GM18951 (cell line): ENCODE results near the gene PRLH.

Source experiments
- POLR2A ChIP-seq: IDR thresholded peaks from 4 replicates; pipeline ENCODE4 v1.6.1; 2011; ENCODE audit warnings: mild to moderate bottlenecking; ENCODE audit not compliant: insufficient read length, insufficient read depth; ENCODE audit errors: extremely low read depth
- in situ Hi-C: fragments of 300-500 bp; cut with MboI; formaldehyde crosslinking; loops from one replicate; pipeline ENCODE4 v1.12.0; 2022; ENCODE audit warnings: low sequenced_read_pairs, mixed read lengths, inconsistent platforms; ENCODE audit not compliant: unreplicated experiment

PRLH gene

DNA sequence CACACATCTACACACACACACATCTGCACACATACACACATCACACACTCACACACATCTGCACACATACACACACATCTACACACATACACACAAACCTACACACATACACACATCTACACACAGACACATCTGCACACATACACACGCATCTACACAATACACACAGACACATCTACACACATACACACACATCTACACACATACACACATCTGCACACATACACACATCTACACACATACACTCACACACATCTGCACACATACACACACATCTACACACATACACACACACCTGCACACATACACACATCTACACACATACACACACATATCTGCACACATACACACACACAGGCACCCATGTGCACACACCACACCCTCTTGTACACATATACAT is 400 bp upstream of the PRLH start:
- TF ChIP-seq POLR2A: no peak
- in situ Hi-C loops: no loop called here

DNA sequence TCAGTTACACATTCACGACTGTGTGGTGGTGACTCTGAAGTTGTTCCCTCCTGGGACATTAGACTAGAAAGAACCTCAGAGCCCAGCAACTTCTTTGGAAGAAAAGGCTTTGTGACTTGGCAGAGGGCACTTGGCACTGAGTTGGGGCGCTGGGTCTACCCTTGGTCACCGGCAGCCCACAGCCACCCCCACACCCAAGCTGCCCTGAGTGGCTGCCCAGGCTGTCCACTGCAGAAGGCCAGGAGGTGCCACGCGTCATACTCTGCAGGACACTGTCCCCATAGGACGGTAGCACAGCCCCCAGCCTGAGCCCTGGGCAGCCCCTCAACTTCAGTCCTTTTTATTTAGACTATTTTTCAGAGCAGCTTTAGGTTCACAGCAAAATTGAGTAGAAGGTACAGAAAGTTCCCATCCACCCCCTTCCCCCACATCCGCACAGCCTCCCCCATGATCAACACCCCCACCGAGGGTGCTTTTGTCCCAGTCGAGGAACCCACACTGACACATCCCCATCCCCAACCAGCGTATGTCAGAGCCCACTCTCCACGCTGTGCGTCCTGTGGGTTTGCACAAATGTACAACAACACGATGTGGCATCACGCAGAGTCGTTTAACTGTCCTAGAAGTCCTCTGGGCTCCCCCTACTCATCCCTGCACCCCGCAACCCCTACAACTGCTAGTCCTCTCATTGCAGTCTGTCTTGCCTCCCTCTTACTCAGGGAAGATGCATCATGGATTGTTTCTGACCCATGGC is 1.1 kb downstream of the PRLH start:
- in situ Hi-C loops: no loop called here

DNA sequence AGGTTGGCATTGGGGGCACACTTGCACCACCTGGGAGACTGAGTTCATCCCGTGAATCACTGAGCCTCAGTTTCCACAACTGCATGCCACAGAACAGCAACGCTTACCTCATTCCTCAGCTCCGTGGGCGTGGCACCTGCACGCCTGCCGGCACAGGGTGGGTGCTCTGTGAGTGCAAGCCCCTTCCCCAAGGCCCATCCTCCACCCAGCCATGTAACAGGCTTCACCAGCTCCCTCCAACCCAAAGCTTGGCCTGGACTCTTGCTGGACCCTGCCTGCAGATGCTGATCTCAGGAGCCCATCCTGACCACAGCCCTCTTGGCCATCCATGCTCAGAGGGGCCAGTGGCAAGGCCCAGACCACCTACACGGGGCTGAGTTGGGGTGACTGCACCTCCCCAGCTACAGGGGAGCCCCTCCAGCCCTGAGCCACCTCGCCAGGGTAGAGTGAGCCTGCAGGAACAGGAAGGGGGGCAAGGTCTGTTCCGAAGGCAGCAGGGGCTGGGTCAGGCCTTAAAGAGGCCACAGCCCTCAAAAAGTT is 1.8 kb downstream of the PRLH start:
- in situ Hi-C loops: no loop called here
- TF ChIP-seq POLR2A: no peak

More for the DNA sequence above, 1.1 kb downstream of the PRLH start:
- TF ChIP-seq POLR2A: no peak

DNA sequence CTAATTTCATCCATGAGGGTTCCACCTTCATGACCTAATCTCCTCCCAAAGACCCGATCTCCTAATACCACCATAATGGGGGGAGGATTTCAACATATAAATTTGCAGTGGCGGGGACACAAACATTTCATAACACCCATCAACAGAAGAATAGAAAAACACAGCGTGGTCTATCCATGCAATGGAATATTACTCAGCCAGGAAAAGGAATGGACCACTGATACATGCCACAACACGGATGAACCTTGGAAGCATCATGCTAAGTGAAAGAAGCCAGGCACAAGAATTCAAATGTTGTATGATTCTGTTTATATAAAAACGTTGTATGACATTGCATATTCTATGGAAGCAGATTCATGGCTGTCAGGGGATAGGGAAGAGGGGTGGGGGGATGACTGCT is 2.7 kb downstream of the PRLH start:
- TF ChIP-seq POLR2A: no peak
- in situ Hi-C loops: no loop called here

GRCh38 chr2:237569896-237570295 is 3.5 kb downstream of the PRLH start:
- in situ Hi-C loops: loop anchor here (5.0 kb wide), 1 partner anchor 58 kb away; no protein-coding TSS in a partner anchor
- no peak for TF ChIP-seq POLR2A

- TF ChIP-seq POLR2A: no peak
- in situ Hi-C loops: loop anchor here (5.0 kb wide), 1 partner anchor 59 kb away; no protein-coding TSS in a partner anchor
Observed at GRCh38 chr2:237570776-237571335, 4.5 kb downstream of the PRLH start.

DNA sequence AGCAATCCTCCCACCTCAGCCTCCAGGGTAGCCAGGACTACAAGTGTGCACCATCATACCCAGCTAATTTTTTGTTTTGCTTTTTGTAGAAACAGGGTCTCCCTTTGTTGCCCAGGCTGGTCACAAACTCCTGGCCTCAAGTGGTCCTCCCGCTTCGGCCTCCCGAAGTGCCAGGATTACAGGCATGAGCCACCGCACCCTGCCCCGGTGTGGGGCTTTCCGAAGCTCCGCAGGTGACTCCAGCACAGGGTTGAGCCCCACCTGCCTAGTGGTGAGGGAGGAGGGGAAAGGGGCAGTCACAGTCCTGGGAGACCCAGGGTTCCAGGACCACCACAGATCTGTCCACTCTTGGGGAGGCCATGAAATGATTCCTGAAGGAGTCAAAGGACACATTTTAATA is 5.2 kb downstream of the PRLH start:
- in situ Hi-C loops: loop anchor here (5.0 kb wide), 1 partner anchor 59 kb away; no protein-coding TSS in a partner anchor
- TF ChIP-seq POLR2A: no peak

GRCh38 chr2:237572021-237572741 is 5.8 kb downstream of the PRLH start:
- no peak for TF ChIP-seq POLR2A
- in situ Hi-C loops: loop anchor here (5.0 kb wide), 1 partner anchor 60 kb away; no protein-coding TSS in a partner anchor

GRCh38 chr2:237572742-237573101 is 6.3 kb downstream of the PRLH start:
- TF ChIP-seq POLR2A: no peak
- in situ Hi-C loops: loop anchor here (5.0 kb wide), 1 partner anchor 60 kb away; no protein-coding TSS in a partner anchor

- in situ Hi-C loops: loop anchor here (5.0 kb wide), 1 partner anchor 62 kb away; no protein-coding TSS in a partner anchor
- no peak for TF ChIP-seq POLR2A
Observed at GRCh38 chr2:237573721-237574415, 7.5 kb downstream of the PRLH start.

GRCh38 chr2:237574467-237574866 is 8.1 kb downstream of the PRLH start:
- in situ Hi-C loops: loop anchor here (5.0 kb wide), 1 partner anchor 62 kb away; no protein-coding TSS in a partner anchor
- no peak for TF ChIP-seq POLR2A

DNA sequence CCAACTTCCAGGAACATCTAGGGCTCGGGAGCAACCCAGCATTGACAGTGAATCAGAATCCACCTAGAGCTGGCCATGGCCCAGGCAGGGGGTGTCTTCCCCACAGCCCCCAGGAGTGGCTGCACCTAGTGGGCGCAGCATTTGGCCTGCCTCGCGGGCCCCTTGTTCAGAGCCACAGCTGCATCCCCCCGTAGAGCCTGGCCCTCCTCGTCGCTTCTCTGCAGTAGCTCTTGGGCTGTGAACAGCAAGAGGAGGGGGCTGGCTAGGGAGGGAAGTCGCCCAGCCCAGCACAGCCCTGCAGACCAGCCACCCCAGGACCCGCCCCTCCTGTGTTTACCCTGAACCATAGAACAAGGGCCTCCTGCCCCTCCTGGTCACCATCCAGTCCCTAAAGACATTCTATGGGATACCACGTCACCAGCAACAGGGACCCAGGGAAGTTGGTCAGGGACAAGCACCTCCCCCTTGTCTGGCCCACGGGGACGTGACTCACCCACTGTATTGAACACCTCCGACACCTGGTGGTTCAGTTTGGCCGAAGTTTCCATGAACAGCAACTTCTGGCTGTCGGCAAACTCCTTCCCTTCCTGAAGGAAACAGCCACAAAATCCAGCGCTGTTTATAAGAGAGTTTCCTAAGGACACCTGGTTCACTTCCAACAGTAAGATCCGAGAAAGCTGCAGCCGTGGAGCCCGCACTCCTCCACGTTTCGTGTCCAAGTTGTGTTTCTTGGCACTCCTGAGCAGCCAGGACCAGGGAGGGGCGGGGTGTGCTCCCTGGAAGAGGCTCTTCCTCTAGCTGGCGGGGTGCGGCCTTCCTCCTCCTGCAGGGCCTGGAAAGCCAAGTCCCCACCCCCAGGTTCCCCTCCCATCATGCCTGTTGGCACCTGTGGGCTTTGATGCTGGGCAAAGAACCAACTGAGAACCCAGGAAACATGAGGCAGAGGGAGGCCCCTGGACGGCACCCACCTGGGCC is 8.8 kb downstream of the PRLH start:
- in situ Hi-C loops: loop anchor here (5.0 kb wide), 1 partner anchor 63 kb away; no protein-coding TSS in a partner anchor
- TF ChIP-seq POLR2A: no peak
